Motor neuron (in vitro differentiated cells): ENCODE measurements around the gene CABLES2. TPM values are rescaled to one million over a fixed set of nuclear protein-coding genes. Genes with fewer than 3 reads are reported as not detected.

Source experiments
- ATAC-seq, 8 experiments: fragments of 200-7000 bp; cut with Tn5 transposase; replicated peaks in 6 of 8; 2 replicates each; pipeline ENCODE4 v1.8.0; 2021; ENCODE audit warnings: mild to moderate bottlenecking in 8 of 8, moderate library complexity in 8 of 8
- H3K27ac ChIP-seq, 2 donors: fragments of 250-450 bp; sonication (Bioruptor Pico); 2 replicates each; pipeline ENCODE4 v1.9.0; 2021; ENCODE audit warnings: antibody characterized with exemption in 2 of 2, mild to moderate bottlenecking in 2 of 2, moderate library complexity in 1 of 2
- H3K4me1 ChIP-seq, 2 donors: fragments of 250-450 bp; sonication (Bioruptor Pico); replicated peaks in 1 of 2; 2 replicates each; pipeline ENCODE4 v1.6.1; 2021; ENCODE audit warnings: antibody characterized with exemption in 2 of 2, mild to moderate bottlenecking in 2 of 2, moderate library complexity in 1 of 2
- H3K4me3 ChIP-seq, 5 donors: fragments of 250-450 bp; sonication (Bioruptor Pico); 2 replicates each; pipeline ENCODE4 v1.9.0; 2021; ENCODE audit warnings: antibody characterized with exemption in 5 of 5, mild to moderate bottlenecking in 5 of 5, moderate library complexity in 4 of 5
- WGBS, 10 experiments: fragments of 450-650 bp; shearing (Covaris generic); methylation state at CpG; one replicate each; pipeline ENCODE4 v1.0.0; 2022; 5-methylcytosine and 5-hydroxymethylcytosine counted together
- in situ Hi-C, 9 experiments: fragments of 400-800 bp; cut with MboI; loops; one replicate each; pipeline ENCODE4 v1.15.0; 2021; ENCODE audit warnings: low sequenced_read_pairs in 9 of 9, low pct_unique_long_range_greater_than_20kb in 2 of 9; ENCODE audit not compliant: unreplicated experiment in 9 of 9
- total RNA-seq, 8 experiments: library from RNA; unstranded; fragments of 300-600 nt; gene quantifications; 2 replicates each; pipeline versions ENCODE4 v1.2.3 to v1.2.4, GENCODE V29; 2022

Gene CABLES2
- total RNA-seq, 8 experiments from 2014 or later, result 1.4 to 9.6 (median 5.7) TPM

DNA sequence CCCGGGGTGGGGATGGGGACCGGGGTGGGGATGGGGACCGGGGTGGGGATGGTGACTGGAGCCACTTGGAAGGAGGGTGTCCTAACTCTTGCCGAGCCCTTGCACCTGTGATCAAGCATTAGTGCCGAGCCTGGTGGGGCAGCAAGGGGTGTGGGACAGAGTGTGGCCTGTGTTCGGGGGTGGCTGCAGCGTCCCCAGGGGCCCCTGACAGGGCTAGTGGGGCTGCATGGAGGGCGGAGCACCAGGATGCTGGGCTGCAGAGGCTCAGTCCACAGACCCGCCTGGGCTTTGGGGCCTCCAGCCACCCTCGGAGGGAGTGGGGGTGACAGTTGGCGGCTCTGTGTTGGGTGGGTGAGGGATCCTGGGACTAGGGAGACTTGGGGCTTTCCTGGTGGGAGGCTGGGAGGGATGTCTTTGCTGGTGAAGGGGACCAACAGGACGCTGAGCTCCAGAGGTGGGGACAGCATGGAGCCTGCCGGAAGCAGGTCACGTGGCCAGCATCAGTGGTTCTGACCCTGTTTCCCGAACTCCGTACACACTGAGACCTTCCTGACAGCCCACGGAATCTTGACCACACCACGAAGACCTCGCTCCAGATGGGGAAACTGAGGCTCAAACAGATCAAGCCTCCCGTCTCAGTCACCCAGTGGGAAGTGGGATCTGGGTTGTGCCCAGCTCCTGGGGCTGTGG lies 15.7 kb upstream of the CABLES2 start:
- Histone ChIP-seq H3K4me1 (peaks cover 16% of the 10 kb centered on the region in 2 donors), H3K4me3 (no peak overlapping the region), H3K27ac (no peak overlapping the region)
- ATAC-seq, result no peak
- in situ Hi-C loops, result loop anchor here in 2 of 9 experiments (25.0 kb wide), 1 partner anchor 190 kb away; no protein-coding TSS in a partner anchor
- 92% methylated on average over 2 to 6 of the region's 20 CpGs; no CpG with 5 or more reads in 7 of the 10 experiments for WGBS, 10 experiments

DNA sequence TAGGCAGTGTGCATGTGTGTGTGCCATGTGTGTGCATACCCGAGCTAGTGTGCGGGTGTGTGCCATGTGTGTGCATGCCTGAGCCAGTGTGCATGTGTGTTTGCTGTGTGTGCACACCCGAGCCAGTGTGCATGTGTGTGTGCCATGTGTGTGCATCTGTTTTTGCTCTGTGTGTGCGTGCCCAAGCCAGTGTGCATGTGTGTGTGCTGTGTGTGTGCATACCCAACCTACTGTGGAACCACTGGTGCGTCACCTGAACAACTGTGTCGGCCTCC lies 14.6 kb upstream of the CABLES2 start:
- in situ Hi-C loops, result loop anchor here in 2 of 9 experiments (25.0 kb wide), 1 partner anchor 191 kb away; no protein-coding TSS in a partner anchor
- 60 to 90% (median 80%) methylated on average over 1 to 2 of the region's 6 CpGs; no CpG with 5 or more reads in 7 of the 10 experiments for WGBS, 10 experiments
- no peak overlapping the region for H3K4me3 ChIP-seq
- no peak overlapping the region for H3K27ac ChIP-seq
- ATAC-seq, result no peak
- H3K4me1 ChIP-seq, result peaks cover 12 to 13% of the 10 kb centered on the region in 2 donors

DNA sequence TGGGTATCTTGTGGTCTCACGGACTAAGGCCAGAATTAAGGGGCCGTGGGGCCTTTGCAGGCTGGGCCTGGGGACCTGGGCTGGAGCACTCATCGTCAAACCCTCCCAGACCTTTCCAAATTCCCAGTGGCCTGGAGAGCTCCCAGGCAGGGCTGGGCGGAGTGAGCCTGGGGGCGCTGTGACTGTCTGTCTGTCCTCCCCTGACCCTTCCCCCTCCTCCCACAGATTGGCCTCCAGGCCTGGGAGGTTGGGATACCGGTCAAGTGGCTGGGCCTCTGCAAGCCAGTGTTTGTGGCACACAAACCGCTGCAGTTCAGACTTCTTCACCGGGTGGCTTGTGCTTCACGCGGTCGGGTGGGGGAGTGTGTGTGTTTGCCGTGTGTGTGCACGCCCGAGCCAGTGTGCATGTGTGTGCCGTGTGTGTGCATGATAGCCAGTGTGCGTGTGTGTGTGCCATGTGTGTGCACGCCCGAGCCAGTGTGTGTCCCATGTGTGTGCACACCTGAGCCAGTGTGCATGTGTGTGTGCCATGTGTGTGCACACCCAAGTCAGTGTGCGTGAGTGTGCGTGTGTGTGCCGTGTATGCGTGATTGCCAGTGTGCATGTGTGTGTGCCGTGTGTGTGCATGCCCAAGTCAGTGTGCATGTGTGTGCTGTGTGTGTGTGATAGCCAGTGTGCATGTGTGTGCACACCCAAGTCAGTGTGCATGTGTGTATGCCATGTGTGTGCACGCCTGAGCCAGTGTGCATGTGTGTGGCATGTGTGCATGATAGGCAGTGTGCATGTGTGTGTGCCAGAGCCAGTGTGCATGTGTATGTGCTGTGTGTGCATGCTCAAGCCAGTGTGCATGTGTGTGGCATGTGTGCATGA lies 14.0 kb upstream of the CABLES2 start:
- WGBS, 10 experiments, result 60 to 100% (median 80%) methylated on average over 1 to 5 of the region's 24 CpGs; no CpG with 5 or more reads in 5 of the 10 experiments
- H3K4me1 ChIP-seq, result peaks cover 11 to 15% of the 10 kb centered on the region in 2 donors
- no peak overlapping the region for H3K27ac ChIP-seq
- in situ Hi-C loops, result loop anchor here in 2 of 9 experiments (25.0 kb wide), 1 partner anchor 191 kb away; no protein-coding TSS in a partner anchor
- no peak for ATAC-seq
- H3K4me3 ChIP-seq, result no peak overlapping the region

DNA sequence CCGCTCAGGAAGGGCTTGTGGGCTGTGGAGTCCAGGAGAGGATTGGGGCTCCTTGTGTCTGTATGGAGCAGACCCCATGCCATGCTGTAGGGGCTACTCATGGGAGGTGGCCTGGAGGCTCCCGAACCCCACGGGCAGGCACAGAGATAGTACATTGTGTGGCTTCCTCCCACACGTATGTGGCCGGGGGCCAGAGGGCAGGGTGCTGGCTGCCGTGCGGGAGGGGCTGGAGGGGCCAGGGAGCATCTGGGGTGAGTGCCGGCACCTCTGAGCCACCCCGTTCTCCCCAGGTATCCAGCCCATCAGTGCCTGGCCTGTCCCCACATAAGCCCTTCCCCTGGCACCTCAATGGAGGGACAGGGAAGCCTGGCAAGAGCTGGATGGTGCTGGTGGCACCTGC lies 12.7 kb upstream of the CABLES2 start:
- 80% methylated on average over 1 of the region's 9 CpGs; no CpG with 5 or more reads in 9 of the 10 experiments for WGBS, 10 experiments
- in situ Hi-C loops, result loop anchor here in 3 of 9 experiments (10.0 to 25.0 kb wide), 2 partner anchors 193 to 195 kb away; no protein-coding TSS in a partner anchor
- peaks cover 11 to 15% of the 10 kb centered on the region in 2 donors for H3K4me1 ChIP-seq
- H3K27ac ChIP-seq, result no peak overlapping the region
- no peak overlapping the region for H3K4me3 ChIP-seq
- ATAC-seq, result no peak

GRCh38 chr20:62418709-62419487 lies 11.8 kb upstream of the CABLES2 start:
- peaks cover 9 to 12% of the 10 kb centered on the region in 2 donors for H3K4me1 ChIP-seq
- no peak overlapping the region for H3K4me3 ChIP-seq
- in situ Hi-C loops, result loop anchor here in 3 of 9 experiments (10.0 to 25.0 kb wide), 2 partner anchors 193 to 196 kb away; no protein-coding TSS in a partner anchor
- no peak overlapping the region for H3K27ac ChIP-seq
- WGBS, 10 experiments, result 83% methylated on average over 2 of the region's 19 CpGs; no CpG with 5 or more reads in 9 of the 10 experiments
- ATAC-seq, result no peak

DNA sequence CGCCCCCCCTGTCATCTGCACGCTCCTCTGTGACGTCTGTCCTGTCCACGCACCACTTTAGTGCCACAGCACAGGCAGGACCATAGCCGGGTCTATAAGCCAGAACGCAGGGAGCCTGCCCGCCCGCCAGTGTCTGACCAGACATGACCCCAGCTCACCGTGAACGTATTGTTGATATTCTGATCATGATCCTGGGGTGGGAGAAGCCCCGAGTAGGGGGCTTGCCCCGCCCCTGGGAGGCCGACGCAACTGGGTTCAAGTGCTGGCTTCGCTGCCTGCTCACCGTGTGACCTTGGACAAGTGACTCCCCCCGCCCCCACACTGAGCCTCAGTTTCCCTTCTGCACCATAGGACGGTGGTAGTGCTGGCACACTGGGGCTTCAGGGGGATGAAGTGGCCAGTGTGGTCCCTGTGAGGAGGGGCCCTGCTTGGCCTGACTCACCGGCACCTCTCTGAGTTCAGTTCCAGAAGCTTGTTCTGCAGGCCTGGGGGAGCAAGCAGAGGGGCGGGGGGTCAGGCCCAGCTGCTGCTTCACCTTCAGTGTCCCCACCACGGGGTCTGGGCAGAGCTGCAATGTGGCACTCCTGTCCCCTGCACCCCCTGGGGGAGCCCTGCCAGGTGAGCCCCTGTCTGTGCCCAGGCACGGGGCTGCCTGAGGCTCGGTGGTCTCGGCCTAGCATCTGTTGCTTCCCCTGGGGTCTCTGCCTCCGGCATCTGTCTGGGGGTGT lies 11.1 kb upstream of the CABLES2 start:
- no peak for ATAC-seq
- Histone ChIP-seq H3K27ac (no peak overlapping the region), H3K4me1 (peaks cover 2 to 6% of the 10 kb centered on the region in 2 donors), H3K4me3 (no peak overlapping the region)
- WGBS, 10 experiments, result 0 to 81% (median 80%) methylated on average over 1 to 6 of the region's 25 CpGs; no CpG with 5 or more reads in 6 of the 10 experiments
- in situ Hi-C loops, result loop anchor here in 3 of 9 experiments (10.0 to 25.0 kb wide), 2 partner anchors 194 to 197 kb away; no protein-coding TSS in a partner anchor

DNA sequence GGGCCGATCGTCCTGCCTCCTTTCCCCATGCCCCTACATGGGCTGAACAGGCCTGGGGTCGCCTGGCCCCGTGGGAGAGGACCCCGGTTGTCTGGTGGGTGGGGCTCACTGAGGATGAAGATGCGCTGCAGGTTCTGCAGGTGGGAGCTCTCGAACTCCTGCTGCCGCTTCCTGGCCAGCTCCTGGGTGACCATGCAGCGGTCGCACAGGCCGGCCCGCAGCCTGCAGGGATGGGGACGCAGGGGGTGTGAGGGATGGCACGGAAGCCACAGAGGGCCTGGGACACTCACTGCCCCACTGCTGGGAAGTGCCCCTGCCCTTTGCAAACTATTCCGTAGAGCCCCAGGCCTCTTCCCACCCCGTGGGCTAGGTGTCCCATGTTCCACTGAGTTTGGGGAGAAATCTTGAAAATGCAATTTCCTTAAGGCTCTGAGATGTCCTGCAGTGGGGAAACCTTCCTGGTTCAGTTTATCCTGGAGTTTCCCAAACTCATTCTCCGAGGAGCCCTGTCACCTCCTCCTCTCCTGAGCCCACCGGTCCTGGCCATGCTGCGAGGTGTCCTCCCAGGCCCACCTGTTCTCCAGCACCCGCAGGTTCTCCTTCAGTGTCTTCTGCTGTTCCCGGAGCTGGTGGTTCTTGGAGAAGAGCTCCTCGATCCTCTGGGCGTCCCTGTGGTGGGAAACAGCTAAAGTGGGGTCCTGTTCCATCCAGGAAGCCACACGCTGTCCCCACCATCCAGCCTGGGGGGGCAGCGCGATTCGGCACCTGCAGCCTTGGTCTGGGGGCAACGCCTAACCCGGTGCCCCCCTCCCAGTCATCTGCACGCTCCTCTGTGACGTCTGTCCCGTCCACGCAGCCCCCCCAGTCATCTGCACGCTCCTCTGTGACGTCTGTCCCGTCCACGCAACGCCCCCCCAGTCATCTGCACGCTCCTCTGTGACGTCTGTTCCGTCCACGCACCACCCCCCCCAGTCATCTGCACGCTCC lies 9.9 kb upstream of the CABLES2 start:
- ATAC-seq, result no peak
- WGBS, 10 experiments, result 33 to 100% (median 84%) methylated on average over 1 to 9 of the region's 43 CpGs; no CpG with 5 or more reads in 2 of the 10 experiments
- H3K27ac ChIP-seq, result no peak overlapping the region
- in situ Hi-C loops, result loop anchor here in 3 of 9 experiments (10.0 to 25.0 kb wide), 2 partner anchors 195 to 198 kb away; no protein-coding TSS in a partner anchor
- H3K4me1 ChIP-seq, result peaks cover 0 to 5% of the 10 kb centered on the region in 2 donors
- no peak overlapping the region for H3K4me3 ChIP-seq

GRCh38 chr20:62415354-62416111 lies 8.4 kb upstream of the CABLES2 start:
- in situ Hi-C loops, result loop anchor here in 3 of 9 experiments (10.0 to 25.0 kb wide), 2 partner anchors 197 to 199 kb away; no protein-coding TSS in a partner anchor
- WGBS, 10 experiments, result no CpG with 5 or more reads among the region's 24 CpGs

GRCh38 chr20:62413896-62414481 lies 6.9 kb upstream of the CABLES2 start:
- peak in 3 of 8 experiments; percentile 1 to 20 (median 16) for ATAC-seq

More at GRCh38 chr20:62415354-62416111, 8.4 kb upstream of the CABLES2 start:
- Histone ChIP-seq H3K4me3 (no peak overlapping the region), H3K4me1 (peaks cover 2 to 6% of the 10 kb centered on the region in 2 donors), H3K27ac (peak overlapping the region in 1 of 2 donors; percentile 11)
- ATAC-seq, result no peak

GRCh38 chr20:62413025-62413570 lies 6.0 kb upstream of the CABLES2 start:
- peaks cover 8 to 14% of the 10 kb centered on the region in 2 donors for H3K4me1 ChIP-seq
- no peak overlapping the region for H3K27ac ChIP-seq
- no peak overlapping the region for H3K4me3 ChIP-seq
- in situ Hi-C loops, result loop anchor here in 3 of 9 experiments (10.0 to 25.0 kb wide), 2 partner anchors 199 to 202 kb away; no protein-coding TSS in a partner anchor
- ATAC-seq, result no peak
- 47 to 100% (median 80%) methylated on average over 1 to 2 of the region's 11 CpGs; no CpG with 5 or more reads in 7 of the 10 experiments for WGBS, 10 experiments

More at GRCh38 chr20:62413896-62414481, 6.9 kb upstream of the CABLES2 start:
- WGBS, 10 experiments, result 40 to 100% methylated on average over 1 of the region's 22 CpGs; no CpG with 5 or more reads in 8 of the 10 experiments
- in situ Hi-C loops, result loop anchor here in 3 of 9 experiments (10.0 to 25.0 kb wide), 2 partner anchors 198 to 201 kb away; no protein-coding TSS in a partner anchor
- Histone ChIP-seq H3K4me1 (peaks cover 5 to 14% of the 10 kb centered on the region in 2 donors), H3K27ac (no peak overlapping the region), H3K4me3 (no peak overlapping the region)
